Epithelial cell of esophagus (primary cell): ENCODE results near the gene RNLS.

Experiments used
- DNase-seq: peaks from one replicate; pipeline ENCODE4 v3.0.0; 2010; ENCODE audit warnings: low read depth
- H3K4me3 ChIP-seq: 2 replicates; pipeline ENCODE4 v1.5.1; 2011; ENCODE audit warnings: mild to moderate bottlenecking, low read length, control low read depth
- TF ChIP-seq, protein P1 (sequence below): IDR thresholded peaks from 2 replicates; pipeline ENCODE4 v1.5.1; 2011; ENCODE audit warnings: low read depth, mild to moderate bottlenecking, low read length, control low read depth, inconsistent platforms; ENCODE audit not compliant: insufficient read depth; ENCODE audit errors: missing control alignments

The RNLS gene

DNA sequence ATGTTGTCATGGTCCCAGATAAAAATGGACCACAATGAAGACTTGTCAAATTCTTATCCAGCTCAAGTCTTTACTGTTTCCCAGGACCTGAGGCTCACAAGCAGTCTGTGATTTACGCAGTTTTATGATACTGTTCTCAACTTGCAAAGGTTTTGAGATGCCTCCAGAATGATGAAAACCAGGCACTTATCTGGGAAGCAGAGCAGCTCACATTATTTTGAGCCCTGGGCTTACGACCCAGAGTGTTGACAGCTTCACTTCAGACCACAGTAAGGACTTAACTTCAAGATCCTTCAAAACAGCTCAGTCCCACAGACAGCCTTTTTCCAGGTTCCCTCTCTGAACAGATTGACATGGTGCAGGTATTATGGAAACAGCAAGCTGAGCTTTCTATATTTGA is 236.1 kb downstream of the RNLS start:
- TF ChIP-seq, protein P1, sequence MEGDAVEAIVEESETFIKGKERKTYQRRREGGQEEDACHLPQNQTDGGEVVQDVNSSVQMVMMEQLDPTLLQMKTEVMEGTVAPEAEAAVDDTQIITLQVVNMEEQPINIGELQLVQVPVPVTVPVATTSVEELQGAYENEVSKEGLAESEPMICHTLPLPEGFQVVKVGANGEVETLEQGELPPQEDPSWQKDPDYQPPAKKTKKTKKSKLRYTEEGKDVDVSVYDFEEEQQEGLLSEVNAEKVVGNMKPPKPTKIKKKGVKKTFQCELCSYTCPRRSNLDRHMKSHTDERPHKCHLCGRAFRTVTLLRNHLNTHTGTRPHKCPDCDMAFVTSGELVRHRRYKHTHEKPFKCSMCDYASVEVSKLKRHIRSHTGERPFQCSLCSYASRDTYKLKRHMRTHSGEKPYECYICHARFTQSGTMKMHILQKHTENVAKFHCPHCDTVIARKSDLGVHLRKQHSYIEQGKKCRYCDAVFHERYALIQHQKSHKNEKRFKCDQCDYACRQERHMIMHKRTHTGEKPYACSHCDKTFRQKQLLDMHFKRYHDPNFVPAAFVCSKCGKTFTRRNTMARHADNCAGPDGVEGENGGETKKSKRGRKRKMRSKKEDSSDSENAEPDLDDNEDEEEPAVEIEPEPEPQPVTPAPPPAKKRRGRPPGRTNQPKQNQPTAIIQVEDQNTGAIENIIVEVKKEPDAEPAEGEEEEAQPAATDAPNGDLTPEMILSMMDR: no peak
- DNase-seq: no peak
- H3K4me3 ChIP-seq: no peak overlapping the region

DNA sequence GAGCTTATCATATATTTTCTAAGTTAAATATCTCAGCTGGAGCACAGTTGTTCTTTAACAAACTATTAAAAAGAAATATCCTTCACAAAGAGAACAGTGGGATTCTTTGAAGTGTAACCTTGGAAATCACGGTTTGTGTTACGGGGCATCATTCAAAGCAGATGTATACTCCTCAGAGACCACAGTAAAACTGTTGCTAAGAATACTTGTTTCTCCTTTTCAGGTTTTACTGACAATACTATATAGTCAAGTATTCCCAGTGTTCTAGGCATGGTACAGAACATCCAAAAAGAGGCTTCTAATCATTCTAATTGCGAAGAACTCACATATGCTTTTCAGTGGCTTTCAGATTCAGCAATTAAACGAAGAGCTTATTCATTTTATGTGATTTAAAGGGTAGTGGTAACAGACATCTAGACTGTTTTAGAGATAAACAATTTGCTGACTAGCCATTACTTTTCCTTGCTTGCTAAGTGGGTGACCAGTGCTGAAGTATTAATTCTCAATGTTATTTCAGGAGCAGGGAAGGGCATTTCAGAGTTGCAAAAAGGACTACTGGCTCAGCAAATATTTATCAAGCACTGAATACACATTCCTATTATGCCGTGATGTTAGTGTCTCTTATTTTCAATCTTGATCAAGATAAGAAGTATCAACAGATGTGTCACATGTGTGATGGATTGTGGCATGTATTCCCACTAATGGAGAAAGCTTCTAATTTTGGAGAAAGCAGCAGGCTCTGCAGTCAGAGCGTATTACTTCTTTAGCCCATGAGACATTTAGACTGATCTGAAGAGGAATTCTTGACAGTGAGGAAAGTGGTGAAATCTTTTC is 236.8 kb downstream of the RNLS start:
- TF ChIP-seq, protein P1: no peak
- DNase-seq: no peak

DNA sequence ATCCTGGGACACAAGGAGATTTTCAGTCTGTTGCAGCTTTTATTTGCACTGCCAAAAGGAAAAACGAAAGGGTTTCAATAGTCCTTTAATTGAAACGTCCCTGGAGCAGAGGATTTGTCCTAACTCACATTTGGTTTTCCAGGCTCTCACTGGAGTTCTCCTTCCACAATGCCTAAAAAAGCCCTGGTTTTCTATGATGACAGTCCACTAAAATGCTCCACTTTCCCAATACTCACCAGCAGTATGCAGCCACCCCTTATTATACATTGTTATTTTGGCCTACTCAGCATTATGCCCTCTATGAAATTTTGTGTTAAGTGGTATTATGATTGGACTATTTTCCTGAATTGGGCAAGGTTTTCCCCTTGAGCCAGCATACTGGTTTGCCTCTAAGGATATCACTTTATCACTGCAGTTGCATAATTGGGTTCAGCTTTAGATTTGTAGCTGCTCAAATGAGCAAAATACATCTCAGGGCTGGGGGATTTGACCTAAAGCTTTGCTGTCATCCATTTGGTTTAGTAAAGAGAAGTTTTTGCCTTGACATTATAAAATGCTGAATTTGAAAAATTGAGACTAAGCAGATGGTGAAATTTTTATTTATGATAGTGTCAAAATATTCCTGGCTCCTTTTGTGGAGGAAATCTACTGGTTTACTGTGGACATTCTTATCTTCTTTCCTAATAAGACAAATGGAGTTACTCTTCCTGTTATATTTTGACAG is 239.2 kb downstream of the RNLS start:
- DNase-seq: no peak
- no peak overlapping the region for H3K4me3 ChIP-seq
- TF ChIP-seq, protein P1: no peak

More for the DNA sequence above, 236.8 kb downstream of the RNLS start:
- no peak overlapping the region for H3K4me3 ChIP-seq

DNA sequence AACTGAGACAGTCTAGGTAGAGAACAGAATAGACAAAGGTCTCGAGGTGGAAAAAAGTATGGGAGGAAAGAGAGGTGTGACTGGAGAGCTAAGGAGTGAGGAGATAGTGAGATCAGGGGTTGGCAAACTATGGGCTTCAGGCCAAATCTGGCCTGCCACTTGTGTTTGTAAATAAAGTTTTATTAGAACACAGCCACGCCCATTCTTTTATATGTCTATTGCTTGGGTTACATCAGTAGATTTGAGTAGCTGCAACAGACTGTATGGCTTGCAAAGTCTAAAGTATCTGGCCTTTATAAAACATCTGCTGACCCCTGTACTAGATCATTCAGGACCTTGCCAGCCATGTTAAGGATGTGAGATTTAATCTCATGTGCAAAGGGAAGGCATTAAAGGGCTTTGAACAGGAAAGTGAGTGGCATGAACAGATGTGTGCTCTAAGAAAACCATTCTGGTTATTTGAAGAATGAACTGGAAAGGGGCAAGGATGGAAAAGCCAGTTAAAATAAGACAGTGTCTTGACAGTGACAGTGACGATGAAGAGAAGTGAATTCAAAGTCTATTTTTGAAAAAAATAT is 240.3 kb downstream of the RNLS start:
- DNase-seq: no peak
- no peak overlapping the region for H3K4me3 ChIP-seq
- TF ChIP-seq, protein P1: no peak

DNA sequence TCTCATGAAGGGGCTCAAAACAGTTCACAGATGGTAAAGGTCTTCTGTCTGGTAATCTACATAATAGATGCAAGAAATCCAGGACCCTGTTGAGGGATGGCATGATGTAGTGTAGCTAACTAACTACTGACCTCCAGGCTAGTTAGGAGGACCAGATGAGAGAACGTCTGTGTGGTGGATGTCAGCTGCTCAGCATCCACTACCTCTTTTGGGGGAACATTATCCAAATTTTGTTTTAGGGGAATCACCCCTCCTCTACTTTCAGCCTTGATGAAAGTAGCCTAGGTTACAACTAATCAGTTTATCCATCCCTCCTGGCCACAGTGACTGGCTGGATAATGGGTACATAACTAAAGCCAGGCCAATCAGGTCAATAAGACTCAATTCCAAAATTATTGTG is 246.0 kb downstream of the RNLS start:
- no peak overlapping the region for H3K4me3 ChIP-seq
- no peak for DNase-seq
- TF ChIP-seq, protein P1: no peak

DNA sequence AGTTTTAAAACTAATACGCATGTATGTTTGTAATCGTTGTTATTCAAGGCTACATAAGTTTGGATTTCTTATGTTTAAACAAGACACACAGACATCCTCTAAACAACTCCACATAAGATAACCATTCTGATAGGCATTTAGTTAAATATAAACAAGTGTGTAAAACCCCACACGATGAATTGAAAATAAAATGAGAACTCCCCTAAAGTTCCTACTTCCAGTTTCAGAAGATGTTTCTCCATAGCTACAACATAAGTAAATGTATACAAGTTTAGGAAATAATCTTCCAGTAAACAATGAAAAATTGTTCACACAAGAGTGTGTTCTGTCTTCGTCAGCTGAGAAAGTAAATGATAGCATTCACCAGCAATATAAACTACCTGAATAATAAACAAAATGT is 246.8 kb downstream of the RNLS start:
- TF ChIP-seq, protein P1: no peak

DNA sequence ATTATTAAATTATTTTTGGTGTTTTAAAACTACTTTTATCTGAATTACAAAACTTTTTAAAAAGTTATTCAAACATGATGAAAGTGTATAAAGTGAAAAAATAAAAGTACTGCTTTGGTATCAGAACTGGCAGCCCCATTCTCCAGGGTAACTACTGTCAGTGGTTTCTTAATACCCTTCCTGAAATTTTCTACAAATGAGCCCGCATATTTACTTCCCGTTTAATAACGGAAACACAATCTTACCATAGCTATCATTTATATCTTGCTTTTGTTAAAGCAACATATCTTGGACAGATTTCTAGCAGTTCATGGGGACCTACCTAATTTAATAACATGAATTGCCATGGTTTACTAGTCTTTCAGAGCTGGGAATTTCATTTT is 249.9 kb downstream of the RNLS start:
- TF ChIP-seq, protein P1: no peak
- DNase-seq: no peak
- no peak overlapping the region for H3K4me3 ChIP-seq

More for the DNA sequence above, 246.8 kb downstream of the RNLS start:
- no peak overlapping the region for H3K4me3 ChIP-seq
- no peak for DNase-seq
